ENCODE measurements around the gene ALK.

The ALK gene

GRCh38 chr2:29455200-29455860 lies 466.1 kb downstream of the ALK start:
- no peak for DNase-seq
- Histone ChIP-seq H3K36me3 (replicated peaks; ENCODE audit: insufficient read depth, low read length) (no peaks in the 10 kb centered on the region), H3K4me1 (ENCODE audit: low read length) (no peaks in the 10 kb centered on the region), H3K9me3 (replicated peaks; ENCODE audit: insufficient read depth, low read length) (no peaks in the 10 kb centered on the region), H4K20me1 (ENCODE audit: insufficient read depth, low read length) (no peaks in the 10 kb centered on the region), H3K27me3 (replicated peaks; ENCODE audit: insufficient read depth, low read length) (no peaks in the 10 kb centered on the region), H3K27ac (ENCODE audit: low read length) (no peak overlapping the region), H2AFZ (ENCODE audit: low read length) (no peak overlapping the region), H3K9me2 (replicated peaks; ENCODE audit: insufficient read depth, low read length) (no peaks in the 10 kb centered on the region), H3F3A (ENCODE audit: insufficient read depth, low read length) (no peaks in the 10 kb centered on the region), H3K4me3 (ENCODE audit: low read length) (no peak overlapping the region), H3K9ac (ENCODE audit: low read length) (no peak overlapping the region), H3K4me2 (ENCODE audit: low read depth, low read length) (no peak overlapping the region), H3K79me2 (ENCODE audit: low read length) (no peaks in the 10 kb centered on the region)
- TF ChIP-seq EZH2phosphoT487 (IDR thresholded peaks at IDR 0.05; ENCODE audit: low read length) = no peak
- no peak for TF ChIP-seq CTCF (IDR thresholded peaks at IDR 0.05; ENCODE audit: low read length)
- TF ChIP-seq EZH2 (optimal IDR thresholded peaks at IDR 0.05; ENCODE audit: low read depth, low read length) = no peak

- Histone ChIP-seq H4K20me1 (ENCODE audit: insufficient read depth, low read length) (no peaks in the 10 kb centered on the region), H3K4me2 (ENCODE audit: low read depth, low read length) (no peak overlapping the region), H3K27ac (ENCODE audit: low read length) (no peak overlapping the region), H3K9me3 (replicated peaks; ENCODE audit: insufficient read depth, low read length) (no peaks in the 10 kb centered on the region), H2AFZ (ENCODE audit: low read length) (no peak overlapping the region), H3F3A (ENCODE audit: insufficient read depth, low read length) (no peaks in the 10 kb centered on the region), H3K79me2 (ENCODE audit: low read length) (no peaks in the 10 kb centered on the region), H3K27me3 (replicated peaks; ENCODE audit: insufficient read depth, low read length) (no peaks in the 10 kb centered on the region), H3K9ac (ENCODE audit: low read length) (no peak overlapping the region), H3K4me1 (ENCODE audit: low read length) (no peaks in the 10 kb centered on the region), H3K4me3 (ENCODE audit: low read length) (no peak overlapping the region), H3K9me2 (replicated peaks; ENCODE audit: insufficient read depth, low read length) (no peaks in the 10 kb centered on the region), H3K36me3 (replicated peaks; ENCODE audit: insufficient read depth, low read length) (no peaks in the 10 kb centered on the region)
- no peak for DNase-seq
- TF ChIP-seq CTCF (IDR thresholded peaks at IDR 0.05; ENCODE audit: low read length) (no peak), EZH2 (optimal IDR thresholded peaks at IDR 0.05; ENCODE audit: low read depth, low read length) (no peak), EZH2phosphoT487 (IDR thresholded peaks at IDR 0.05; ENCODE audit: low read length) (no peak)
Observed at GRCh38 chr2:29452036-29452435, 469.4 kb downstream of the ALK start.

- H3K9ac ChIP-seq (ENCODE audit: low read length) = no peak overlapping the region
- H3K4me2 ChIP-seq (ENCODE audit: low read depth, low read length) = no peak overlapping the region
- no peaks in the 10 kb centered on the region for H3K4me1 ChIP-seq (ENCODE audit: low read length)
- H3K79me2 ChIP-seq (ENCODE audit: low read length) = no peaks in the 10 kb centered on the region
- H3K9me3 ChIP-seq (replicated peaks; ENCODE audit: insufficient read depth, low read length) = no peaks in the 10 kb centered on the region
- DNase-seq = no peak
- H2AFZ ChIP-seq (ENCODE audit: low read length) = no peak overlapping the region
- no peaks in the 10 kb centered on the region for H4K20me1 ChIP-seq (ENCODE audit: insufficient read depth, low read length)
- no peaks in the 10 kb centered on the region for H3F3A ChIP-seq (ENCODE audit: insufficient read depth, low read length)
- H3K36me3 ChIP-seq (replicated peaks; ENCODE audit: insufficient read depth, low read length) = no peaks in the 10 kb centered on the region
- no peak overlapping the region for H3K27ac ChIP-seq (ENCODE audit: low read length)
- H3K4me3 ChIP-seq (ENCODE audit: low read length) = no peak overlapping the region
- TF ChIP-seq CTCF (IDR thresholded peaks at IDR 0.05; ENCODE audit: low read length) (no peak), EZH2phosphoT487 (IDR thresholded peaks at IDR 0.05; ENCODE audit: low read length) (no peak), EZH2 (optimal IDR thresholded peaks at IDR 0.05; ENCODE audit: low read depth, low read length) (no peak)
- H3K9me2 ChIP-seq (replicated peaks; ENCODE audit: insufficient read depth, low read length) = no peaks in the 10 kb centered on the region
- no peaks in the 10 kb centered on the region for H3K27me3 ChIP-seq (replicated peaks; ENCODE audit: insufficient read depth, low read length)
Observed at GRCh38 chr2:29450596-29451222, 470.7 kb downstream of the ALK start.
